ENCODE results near the gene DTX3.

DNA sequence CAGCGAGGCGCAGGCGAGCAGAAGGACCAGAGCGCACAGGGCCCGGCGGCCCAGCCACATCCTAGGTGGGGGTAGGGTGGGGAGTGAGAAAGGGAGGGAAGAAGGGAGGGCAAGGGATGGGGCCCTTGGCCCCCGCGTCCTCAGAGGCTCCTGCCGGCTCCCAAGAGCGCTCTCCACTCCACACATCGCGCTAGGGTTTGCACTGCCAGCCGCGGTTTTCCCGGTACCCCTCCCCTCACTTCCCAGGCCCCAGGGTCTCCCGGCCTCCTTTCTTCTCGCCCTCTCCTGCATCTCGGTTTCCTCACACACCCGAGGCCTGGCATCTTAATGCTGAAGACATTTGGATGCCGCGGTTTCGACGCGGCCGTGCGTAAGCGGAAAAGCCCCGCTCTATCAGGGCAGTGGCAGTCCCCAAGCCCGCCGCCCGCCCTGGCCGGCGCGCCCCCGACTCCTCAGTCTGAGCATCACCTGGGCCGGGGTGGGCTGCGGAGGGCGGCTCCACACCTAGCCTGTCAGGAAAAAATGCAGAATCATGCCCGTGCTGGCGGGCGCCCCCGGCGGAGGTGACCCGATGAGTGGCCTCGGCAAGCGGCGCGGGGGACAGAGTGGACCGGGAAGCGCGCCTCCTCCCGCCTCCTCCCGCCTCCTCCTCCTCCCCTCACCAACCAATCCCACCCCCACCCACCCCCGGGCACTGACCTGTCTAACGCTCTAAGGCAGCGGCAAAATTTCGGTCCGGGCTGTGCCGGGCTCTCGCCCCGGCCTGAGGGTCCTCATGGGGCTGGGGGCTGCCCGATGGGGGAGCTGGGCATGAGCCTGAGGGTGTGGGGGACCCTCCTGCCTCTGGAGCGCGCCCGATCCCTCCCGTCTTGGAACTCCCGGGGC, 27.7 kb downstream of the DTX3 start:
- TF ChIP-seq, protein P1, sequence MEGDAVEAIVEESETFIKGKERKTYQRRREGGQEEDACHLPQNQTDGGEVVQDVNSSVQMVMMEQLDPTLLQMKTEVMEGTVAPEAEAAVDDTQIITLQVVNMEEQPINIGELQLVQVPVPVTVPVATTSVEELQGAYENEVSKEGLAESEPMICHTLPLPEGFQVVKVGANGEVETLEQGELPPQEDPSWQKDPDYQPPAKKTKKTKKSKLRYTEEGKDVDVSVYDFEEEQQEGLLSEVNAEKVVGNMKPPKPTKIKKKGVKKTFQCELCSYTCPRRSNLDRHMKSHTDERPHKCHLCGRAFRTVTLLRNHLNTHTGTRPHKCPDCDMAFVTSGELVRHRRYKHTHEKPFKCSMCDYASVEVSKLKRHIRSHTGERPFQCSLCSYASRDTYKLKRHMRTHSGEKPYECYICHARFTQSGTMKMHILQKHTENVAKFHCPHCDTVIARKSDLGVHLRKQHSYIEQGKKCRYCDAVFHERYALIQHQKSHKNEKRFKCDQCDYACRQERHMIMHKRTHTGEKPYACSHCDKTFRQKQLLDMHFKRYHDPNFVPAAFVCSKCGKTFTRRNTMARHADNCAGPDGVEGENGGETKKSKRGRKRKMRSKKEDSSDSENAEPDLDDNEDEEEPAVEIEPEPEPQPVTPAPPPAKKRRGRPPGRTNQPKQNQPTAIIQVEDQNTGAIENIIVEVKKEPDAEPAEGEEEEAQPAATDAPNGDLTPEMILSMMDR (IDR thresholded peaks at IDR 0.05) = no peak
- TF ChIP-seq POLR2AphosphoS5 (IDR thresholded peaks at IDR 0.05) (no peak), POLR2A (IDR thresholded peaks at IDR 0.05) (no peak)

Data from breast epithelium (tissue), 3 donors.